22Rv1 (cell line): Measurements from ENCODE around the gene DMAC2.

Experiments used
- ZFX ChIP-seq: fragments of 450-650 bp; IDR thresholded peaks from 2 replicates; pipeline ENCODE4 v1.6.1; 2017; ENCODE audit warnings: antibody characterized with exemption, borderline replicate concordance
- TF ChIP-seq, protein P1 (sequence below): fragments of 450-650 bp; IDR thresholded peaks from 2 replicates; pipeline ENCODE4 v1.5.1; 2017; ENCODE audit warnings: mild to moderate bottlenecking

DNA sequence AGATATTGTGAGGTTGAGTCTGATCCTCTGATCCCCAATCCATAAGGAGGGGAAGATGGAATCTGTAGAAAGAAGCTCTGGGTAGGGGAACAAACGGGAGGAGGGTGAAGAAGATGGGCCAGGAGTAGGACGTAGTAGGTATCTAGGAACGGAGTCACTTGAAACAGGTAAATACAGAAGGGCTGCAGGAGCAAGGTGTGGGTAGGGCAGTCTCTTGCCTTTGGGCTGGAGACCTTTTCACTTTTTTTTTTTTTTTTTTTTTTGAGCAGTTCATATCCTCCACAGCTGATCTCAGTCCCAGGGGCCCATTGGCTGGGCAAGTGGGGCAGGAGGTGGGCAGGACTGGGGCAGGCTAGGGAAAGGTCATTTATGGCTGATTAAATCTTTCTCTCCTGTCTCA, 40.6 kb downstream of the DMAC2 start:
- TF ChIP-seq, protein P1, sequence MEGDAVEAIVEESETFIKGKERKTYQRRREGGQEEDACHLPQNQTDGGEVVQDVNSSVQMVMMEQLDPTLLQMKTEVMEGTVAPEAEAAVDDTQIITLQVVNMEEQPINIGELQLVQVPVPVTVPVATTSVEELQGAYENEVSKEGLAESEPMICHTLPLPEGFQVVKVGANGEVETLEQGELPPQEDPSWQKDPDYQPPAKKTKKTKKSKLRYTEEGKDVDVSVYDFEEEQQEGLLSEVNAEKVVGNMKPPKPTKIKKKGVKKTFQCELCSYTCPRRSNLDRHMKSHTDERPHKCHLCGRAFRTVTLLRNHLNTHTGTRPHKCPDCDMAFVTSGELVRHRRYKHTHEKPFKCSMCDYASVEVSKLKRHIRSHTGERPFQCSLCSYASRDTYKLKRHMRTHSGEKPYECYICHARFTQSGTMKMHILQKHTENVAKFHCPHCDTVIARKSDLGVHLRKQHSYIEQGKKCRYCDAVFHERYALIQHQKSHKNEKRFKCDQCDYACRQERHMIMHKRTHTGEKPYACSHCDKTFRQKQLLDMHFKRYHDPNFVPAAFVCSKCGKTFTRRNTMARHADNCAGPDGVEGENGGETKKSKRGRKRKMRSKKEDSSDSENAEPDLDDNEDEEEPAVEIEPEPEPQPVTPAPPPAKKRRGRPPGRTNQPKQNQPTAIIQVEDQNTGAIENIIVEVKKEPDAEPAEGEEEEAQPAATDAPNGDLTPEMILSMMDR: no peak
- TF ChIP-seq ZFX: no peak
